ENCODE data around the gene DNTTIP2. TPM values are rescaled to one million over a fixed set of nuclear protein-coding genes. Genes with fewer than 3 reads are reported as not detected.
A peak's percentile ranks its signal among the peaks of the same experiment; 100 is the strongest.
"Not testable (repeated sequence)": the region's sequence is repeated elsewhere in the genome, so short reads cannot be mapped to it uniquely, and the experiment has no call there.

The DNTTIP2 gene, protein sequence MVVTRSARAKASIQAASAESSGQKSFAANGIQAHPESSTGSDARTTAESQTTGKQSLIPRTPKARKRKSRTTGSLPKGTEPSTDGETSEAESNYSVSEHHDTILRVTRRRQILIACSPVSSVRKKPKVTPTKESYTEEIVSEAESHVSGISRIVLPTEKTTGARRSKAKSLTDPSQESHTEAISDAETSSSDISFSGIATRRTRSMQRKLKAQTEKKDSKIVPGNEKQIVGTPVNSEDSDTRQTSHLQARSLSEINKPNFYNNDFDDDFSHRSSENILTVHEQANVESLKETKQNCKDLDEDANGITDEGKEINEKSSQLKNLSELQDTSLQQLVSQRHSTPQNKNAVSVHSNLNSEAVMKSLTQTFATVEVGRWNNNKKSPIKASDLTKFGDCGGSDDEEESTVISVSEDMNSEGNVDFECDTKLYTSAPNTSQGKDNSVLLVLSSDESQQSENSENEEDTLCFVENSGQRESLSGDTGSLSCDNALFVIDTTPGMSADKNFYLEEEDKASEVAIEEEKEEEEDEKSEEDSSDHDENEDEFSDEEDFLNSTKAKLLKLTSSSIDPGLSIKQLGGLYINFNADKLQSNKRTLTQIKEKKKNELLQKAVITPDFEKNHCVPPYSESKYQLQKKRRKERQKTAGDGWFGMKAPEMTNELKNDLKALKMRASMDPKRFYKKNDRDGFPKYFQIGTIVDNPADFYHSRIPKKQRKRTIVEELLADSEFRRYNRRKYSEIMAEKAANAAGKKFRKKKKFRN
- 32.7 TPM for total RNA-seq

DNA sequence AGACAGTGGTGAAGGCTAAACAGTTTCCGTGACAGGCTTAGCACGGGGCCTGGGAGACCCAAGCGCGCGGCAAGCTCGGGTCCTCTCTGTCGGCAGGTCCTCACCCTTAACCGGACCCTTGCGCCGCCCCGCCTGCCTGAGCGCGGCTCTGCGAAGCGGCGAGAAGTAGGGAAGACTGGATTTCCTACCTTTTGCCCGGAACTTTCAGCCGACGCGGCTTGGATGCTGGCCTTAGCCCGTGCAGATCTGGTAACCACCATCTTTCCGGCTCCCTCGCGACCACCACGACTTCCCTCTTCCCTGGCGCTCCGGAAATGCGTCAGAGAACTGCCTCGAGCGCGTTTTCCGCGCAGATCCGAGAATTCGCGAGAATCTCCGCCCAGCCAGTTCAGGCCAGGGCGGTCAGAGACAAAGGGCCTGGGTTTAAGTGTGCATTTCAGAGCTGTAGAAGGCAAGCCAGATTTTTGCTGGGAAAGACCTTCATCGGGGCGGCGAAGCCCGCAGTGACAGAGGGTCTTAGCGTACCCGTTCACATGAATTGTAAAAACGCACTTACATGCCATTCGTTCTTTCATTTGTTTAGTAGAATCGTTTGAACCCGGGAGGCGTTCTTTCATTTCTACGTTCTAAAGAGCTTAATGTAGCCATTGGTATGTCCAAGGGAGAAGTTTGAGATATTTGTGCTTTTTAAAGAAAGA lies at the start of gene DNTTIP2:
Gene DNTTIP2 (minus strand): TSS at position 318 of the 698 bp plus-strand sequence. CDS start 58 bp downstream, at position 260.
- DNase-seq (ENCODE audit: low spot score): peak; percentile 94

DNA sequence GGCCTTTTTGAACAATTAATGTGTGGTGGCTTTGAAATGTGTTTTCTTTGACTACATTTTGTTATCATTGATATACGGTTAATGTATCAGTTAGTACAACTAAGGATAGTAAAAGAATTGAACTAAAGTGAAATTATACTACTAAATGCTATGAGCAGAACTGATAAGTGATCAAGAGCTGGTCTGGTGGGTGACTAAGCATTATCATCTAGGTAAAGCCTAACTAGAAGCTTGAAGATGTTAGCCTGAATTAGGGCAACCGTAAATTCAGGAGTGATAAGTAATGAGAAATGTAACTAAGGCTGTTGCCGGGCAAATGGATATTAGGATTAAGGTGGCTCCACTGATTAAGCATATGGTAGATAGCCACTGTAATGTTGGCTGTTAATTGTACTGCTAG lies 46.2 kb upstream of the DNTTIP2 start:
- no peak for DNase-seq (ENCODE audit: low spot score)

- no peak for DNase-seq (ENCODE audit: low spot score)
Observed at GRCh38 chr1:93919780-93920179, 40.8 kb upstream of the DNTTIP2 start.

GRCh38 chr1:93917302-93917701 lies 38.3 kb upstream of the DNTTIP2 start:
- DNase-seq (ENCODE audit: low spot score): no peak

DNA sequence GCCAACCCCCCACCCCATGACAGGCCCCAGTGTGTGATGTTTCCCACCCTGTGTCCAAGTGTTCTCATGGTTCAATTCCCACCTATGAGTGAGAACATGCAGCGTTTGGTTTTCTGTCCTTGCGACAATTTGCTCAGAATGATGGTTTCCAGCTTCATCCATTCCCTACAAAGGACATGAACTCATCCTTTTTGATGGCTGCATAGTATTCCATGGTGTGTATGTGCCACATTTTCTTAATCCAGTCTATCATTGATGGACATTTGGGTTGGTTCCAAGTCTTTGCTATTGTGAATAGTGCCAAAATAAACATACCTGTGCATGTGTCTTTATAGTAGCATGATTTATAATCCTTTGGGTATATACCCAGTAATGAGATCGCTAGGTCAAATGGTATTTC lies 31.9 kb upstream of the DNTTIP2 start:
- not testable (repeated sequence) for DNase-seq (ENCODE audit: low spot score)

GRCh38 chr1:93910305-93910704 lies 31.3 kb upstream of the DNTTIP2 start:
- no peak for DNase-seq (ENCODE audit: low spot score)

GRCh38 chr1:93909146-93910050 lies 30.4 kb upstream of the DNTTIP2 start, which contains the start of gene GCLM:
Gene GCLM (minus strand): TSS chr1:93909430. CDS start chr1:93909163, 267 bp downstream.
- DNase-seq (ENCODE audit: low spot score): peak; percentile 90

- peak; percentile 24 for DNase-seq (ENCODE audit: low spot score)
Observed at GRCh38 chr1:93908394-93909145, 29.6 kb upstream of the DNTTIP2 start.

- DNase-seq (ENCODE audit: low spot score): no peak
Observed at GRCh38 chr1:93907718-93908117, 28.7 kb upstream of the DNTTIP2 start.

- DNase-seq (ENCODE audit: low spot score): no peak
Observed at GRCh38 chr1:93906480-93906879, 27.5 kb upstream of the DNTTIP2 start.

DNA sequence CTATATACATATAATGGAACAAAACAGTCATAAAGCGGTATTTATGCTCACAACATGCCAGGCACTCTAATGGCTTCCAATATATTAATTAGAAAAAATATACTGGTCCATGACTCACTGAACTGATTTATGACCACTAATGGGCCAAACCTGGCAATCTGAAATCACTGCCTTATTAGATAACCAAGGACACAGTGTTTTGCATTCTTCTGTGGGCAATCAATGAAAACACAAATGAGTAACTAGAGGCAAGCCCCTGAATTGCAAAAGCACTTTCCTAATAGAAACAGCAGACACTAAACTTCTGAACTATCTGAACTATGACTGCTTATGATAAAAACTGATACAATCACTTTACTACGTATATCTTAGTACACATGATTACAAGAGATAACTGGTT lies 26.7 kb upstream of the DNTTIP2 start:
- peak; percentile 22 for DNase-seq (ENCODE audit: low spot score)

DNA sequence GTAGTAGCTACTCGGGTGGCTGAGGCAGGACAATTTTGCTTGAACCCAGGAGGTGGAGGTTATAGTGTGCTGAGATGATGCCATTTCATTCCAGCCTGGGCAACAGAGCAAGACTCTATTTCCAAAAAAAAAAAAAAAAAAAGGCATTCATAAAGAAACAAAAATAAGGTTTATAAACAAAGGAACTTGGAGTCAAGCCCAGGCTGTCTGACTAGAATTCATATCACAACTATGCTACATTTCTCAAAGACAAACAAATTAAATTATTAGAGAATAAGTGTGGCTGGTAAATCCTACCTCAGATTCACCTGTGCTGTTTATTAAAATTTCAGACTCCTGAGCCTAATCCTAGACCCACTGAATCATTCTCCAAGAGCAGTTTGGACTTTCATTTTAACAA lies 26.0 kb upstream of the DNTTIP2 start:
- DNase-seq (ENCODE audit: low spot score): no peak

DNA sequence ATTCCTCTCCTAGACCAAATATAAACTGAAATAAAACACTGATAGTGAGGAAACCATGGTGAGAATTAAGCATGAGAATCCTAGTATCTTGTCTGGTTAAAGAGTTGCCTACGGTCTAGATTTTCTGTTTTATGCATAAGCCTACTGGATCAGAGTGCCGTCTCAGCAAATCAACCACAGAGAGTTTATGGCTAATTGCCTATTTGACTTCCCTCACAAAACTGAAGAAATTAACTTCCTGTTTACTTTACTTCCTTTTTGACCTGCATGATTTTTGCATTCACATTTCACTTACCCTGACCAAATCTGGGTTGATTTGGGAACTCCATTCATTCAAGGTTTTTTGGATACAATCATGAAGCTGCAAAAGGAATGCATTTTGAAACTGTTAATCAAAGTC lies 25.2 kb upstream of the DNTTIP2 start:
- no peak for DNase-seq (ENCODE audit: low spot score)

- no peak for DNase-seq (ENCODE audit: low spot score)
Observed at GRCh38 chr1:93900723-93901504, 21.9 kb upstream of the DNTTIP2 start.

- no peak for DNase-seq (ENCODE audit: low spot score)
Observed at GRCh38 chr1:93899543-93900207, 20.7 kb upstream of the DNTTIP2 start.

DNA sequence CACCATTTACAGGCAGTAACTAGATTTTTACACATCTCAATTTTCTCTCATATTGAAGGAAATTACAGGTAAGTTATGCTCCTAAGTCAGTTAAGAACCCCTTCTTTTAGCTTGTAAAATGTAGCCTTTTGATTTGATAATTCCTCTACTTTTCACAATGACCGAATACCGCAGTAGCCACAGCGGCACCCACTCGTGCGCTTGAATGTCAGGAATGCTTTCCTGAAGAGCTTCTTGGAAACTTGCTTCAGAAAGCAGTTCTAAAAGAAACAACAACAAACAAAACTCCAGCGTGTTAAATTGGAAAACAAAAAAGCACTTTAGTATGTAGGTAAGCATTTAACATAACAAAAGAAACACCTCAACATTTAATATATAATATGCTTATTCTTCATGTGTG lies 9.9 kb upstream of the DNTTIP2 start:
- no peak for DNase-seq (ENCODE audit: low spot score)

- no peak for DNase-seq (ENCODE audit: low spot score)
Observed at GRCh38 chr1:93882269-93882668, 3.3 kb upstream of the DNTTIP2 start.

DNA sequence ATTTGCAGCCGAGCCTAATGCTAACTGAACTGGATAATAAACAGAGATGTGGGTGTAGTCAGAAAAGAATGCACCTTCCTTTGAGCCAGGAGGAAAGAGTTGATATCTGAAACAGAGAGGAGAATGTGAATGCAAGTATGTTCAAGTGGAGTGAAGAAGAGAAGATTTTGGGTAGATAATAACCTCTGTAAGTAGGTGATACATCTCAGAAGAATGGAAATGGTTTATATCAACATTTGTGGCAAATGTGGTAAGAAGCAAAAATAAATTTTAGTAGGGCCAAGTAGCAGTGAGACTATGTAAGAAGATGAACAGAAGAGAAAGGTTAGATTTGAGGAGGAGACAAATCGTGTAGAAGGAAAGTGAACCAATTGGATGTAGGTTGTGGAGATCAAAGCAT lies 1.7 kb upstream of the DNTTIP2 start:
- no peak for DNase-seq (ENCODE audit: low spot score)

DNA sequence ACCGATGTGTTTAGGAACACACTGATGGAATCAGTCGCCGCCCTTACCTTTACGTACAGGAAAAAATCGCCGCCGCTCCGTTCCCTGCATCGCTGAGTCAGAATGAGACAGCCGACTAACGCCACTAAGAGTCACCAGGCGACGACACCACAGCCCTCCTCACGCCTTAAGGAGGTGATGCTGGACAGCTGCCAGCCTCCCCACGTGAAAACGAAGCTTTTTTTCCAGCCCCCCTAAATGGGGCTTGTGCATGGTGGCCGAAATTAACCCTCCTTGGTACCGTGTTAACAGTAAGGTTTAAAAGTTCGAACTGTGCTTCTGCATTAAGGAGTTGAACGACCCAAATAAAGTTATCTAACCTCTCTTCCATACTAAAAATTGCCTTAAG lies 511 bp downstream of the DNTTIP2 start:
- peak; percentile 45 for DNase-seq (ENCODE audit: low spot score)
